Stomach (tissue), 4 donors: ENCODE measurements around the gene BID.

Experiments used
- EP300 ChIP-seq: sonication (generic); formaldehyde crosslinking; IDR thresholded peaks from one replicate; pipeline ENCODE4 v1.6.1; 2017; ENCODE audit warnings: antibody characterized with exemption
- POLR2A ChIP-seq, 4 donors: fragments of 450-650 bp; IDR thresholded peaks; one replicate each; pipeline ENCODE4 v1.6.1; 2016; ENCODE audit warnings: antibody characterized with exemption in 4 of 4, control low read depth in 2 of 4, mild to moderate bottlenecking in 1 of 4, moderate library complexity in 1 of 4
- POLR2AphosphoS5 ChIP-seq, 3 donors: sonication (generic); formaldehyde crosslinking; IDR thresholded peaks; one replicate each; pipeline ENCODE4 v1.6.1; 2016; ENCODE audit warnings: antibody characterized with exemption in 3 of 3
- TF ChIP-seq, protein P1 (sequence below), 7 experiments: fragments of 450-650 bp in 4 of 7; fragments of 200-600 bp in 3 of 7; sonication (generic) in 3 of 7; IDR thresholded peaks; one replicate each; pipeline ENCODE4 v1.5.1; 2016 to 2019; ENCODE audit warnings: antibody characterized with exemption in 7 of 7, control low read depth in 2 of 7, mild to moderate bottlenecking in 1 of 7

- TF ChIP-seq, protein P1, sequence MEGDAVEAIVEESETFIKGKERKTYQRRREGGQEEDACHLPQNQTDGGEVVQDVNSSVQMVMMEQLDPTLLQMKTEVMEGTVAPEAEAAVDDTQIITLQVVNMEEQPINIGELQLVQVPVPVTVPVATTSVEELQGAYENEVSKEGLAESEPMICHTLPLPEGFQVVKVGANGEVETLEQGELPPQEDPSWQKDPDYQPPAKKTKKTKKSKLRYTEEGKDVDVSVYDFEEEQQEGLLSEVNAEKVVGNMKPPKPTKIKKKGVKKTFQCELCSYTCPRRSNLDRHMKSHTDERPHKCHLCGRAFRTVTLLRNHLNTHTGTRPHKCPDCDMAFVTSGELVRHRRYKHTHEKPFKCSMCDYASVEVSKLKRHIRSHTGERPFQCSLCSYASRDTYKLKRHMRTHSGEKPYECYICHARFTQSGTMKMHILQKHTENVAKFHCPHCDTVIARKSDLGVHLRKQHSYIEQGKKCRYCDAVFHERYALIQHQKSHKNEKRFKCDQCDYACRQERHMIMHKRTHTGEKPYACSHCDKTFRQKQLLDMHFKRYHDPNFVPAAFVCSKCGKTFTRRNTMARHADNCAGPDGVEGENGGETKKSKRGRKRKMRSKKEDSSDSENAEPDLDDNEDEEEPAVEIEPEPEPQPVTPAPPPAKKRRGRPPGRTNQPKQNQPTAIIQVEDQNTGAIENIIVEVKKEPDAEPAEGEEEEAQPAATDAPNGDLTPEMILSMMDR (IDR thresholded peaks at IDR 0.05): no peak
- TF ChIP-seq EP300 (no peak), POLR2A (IDR thresholded peaks at IDR 0.05) (no peak), POLR2AphosphoS5 (IDR thresholded peaks at IDR 0.05) (no peak)
Observed at GRCh38 chr22:17744430-17744829, 29.8 kb downstream of the BID start.
